ENCODE results near the gene OR2Y1.
"Not testable (repeated sequence)": the region's sequence is repeated elsewhere in the genome, so short reads cannot be mapped to it uniquely, and the experiment has no call there.

The OR2Y1 gene

GRCh38 chr5:180739958-180740357, at the start of gene OR2Y1:
Gene OR2Y1 (minus strand): TSS chr5:180740058. CDS start chr5:180740058, 0 bp downstream.
- no peak for DNase-seq (ENCODE audit: low read depth in 2 of 2)

DNA sequence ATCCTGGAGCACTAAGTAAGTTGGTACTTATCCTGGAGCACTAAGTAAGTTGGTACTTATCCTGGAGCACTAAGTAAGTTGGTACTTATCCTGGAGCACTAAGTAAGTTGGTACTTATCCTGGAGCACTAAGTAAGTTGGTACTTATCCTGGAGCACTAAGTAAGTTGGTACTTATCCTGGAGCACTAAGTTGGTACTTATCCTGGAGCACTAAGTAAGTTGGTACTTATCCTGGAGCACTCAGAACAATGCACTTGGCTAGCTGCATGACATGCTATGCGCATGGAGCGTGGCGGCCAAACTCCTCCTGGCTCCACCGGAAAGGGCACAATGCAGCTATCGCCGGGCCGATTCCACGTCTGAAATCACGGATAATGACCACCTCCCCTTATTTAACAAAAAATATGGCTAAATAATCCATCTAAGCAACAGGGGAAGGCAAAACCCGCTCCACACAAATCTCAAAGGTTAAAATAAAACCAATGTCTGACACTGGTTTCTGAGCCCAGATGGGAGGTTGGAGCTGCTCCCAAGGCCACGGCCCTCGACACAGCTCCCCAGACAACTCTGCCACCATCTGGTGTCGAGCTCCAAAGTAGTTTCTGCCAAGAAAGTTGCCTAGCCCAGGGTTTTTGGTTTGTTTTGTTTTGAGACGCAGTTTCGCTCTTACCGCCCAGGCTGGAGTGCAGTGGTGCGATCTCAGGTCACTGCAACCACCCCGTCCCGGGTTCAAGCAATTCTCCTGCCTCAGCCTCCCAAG, 49.0 kb upstream of the OR2Y1 start:
- DNase-seq (ENCODE audit: low read depth in 2 of 2) = not testable (repeated sequence)

- no peak for DNase-seq (ENCODE audit: low read depth in 2 of 2)
Observed at GRCh38 chr5:180787711-180788431, 48.0 kb upstream of the OR2Y1 start.

- DNase-seq (ENCODE audit: low read depth in 2 of 2) = no peak
Observed at GRCh38 chr5:180786531-180787398, 46.9 kb upstream of the OR2Y1 start.

GRCh38 chr5:180785794-180786221, 46.0 kb upstream of the OR2Y1 start:
- no peak for DNase-seq (ENCODE audit: low read depth in 2 of 2)

DNA sequence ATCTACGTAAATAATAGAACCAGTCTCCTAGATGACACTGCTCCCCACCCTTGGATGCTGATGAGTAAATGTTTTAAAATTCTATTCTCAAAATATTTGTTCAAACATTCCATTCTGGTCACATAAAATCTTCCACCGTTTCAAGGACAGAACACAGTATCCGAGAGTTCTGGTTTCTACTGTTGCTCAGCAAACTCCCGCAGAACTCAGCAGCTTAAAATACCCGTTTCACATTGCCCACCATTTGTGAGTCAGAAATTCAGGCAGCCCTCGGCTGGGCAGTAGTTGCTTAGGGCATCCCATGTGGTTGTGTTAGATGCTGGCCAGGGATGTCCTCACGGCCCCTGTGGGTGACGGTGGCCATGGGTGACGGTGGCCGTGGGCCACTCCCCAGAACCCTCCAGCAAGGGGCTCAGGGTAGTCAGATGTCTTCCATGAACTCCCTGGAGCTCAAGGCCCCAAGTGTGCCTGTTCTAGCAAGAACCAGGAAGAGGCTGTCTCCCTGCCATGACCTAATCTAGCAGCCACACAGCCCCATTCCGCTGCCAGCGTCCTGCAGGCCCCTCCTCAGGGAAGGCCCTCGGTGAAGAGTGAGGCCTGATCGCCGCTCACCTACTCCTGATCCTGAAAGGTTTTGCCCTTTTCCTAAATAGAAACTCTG, 45.4 kb upstream of the OR2Y1 start:
- DNase-seq (ENCODE audit: low read depth in 2 of 2) = no peak

DNA sequence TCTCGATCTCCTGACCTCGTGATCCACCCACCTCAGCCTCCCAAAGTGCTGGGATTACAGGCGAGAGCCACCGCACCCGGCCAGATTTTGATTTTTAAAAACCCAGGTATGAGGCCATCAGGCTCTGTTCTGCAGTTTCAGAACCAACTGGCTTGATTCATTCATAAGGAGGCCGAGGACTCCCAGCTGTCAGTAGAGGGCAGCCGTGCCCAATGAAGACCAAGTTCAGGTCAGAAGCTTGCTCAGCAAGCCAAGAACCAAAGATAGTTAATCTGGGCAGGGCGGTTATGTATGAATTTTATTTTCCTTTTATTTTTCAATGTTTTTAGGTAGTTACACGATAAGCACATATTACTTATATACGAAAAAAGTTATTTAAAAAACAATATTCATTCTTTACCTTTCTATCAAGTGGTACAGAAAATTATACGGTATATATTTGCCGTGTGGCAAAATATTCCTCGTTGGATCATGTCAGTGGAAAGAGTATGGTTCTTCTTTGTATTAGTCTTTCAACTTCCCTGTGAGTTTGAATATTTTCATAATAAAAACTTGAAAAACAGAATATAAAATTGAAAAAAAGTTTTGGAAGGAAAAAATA, 44.7 kb upstream of the OR2Y1 start:
- DNase-seq (ENCODE audit: low read depth in 2 of 2) = peak; percentile 48 to 61

DNA sequence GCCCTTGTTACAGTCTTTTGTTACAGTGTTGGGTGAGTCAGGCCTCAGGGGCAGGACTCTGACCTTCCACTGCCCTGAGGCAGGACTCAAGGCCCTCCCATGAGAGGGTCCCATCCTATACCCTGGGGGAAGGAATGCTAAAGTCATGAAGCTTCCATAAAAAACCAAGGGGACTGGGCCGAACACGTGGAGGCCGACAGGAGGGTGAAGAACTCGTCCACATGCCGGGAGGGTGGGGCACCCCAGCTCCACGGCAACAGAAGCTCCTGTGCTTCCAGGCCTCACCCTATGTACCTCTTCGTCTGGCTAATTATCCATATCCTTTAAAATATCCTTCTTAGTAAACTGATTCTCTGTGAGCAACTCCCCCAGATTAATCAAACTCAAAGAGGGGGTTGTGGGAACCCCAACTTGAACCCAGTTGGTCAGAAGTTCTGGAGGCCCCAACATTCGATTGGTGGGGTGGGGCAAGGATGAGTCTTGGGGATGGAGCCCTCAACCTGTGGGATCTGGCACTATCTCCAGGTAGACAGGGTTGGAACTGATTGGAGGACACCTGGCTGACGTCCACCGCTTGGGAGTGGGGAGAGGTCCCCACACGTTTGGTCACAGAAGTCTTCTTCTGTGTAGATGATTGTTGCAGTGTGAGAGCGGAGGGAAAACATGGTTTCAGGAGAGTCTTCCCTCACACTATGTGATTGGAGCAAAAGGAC, 43.6 kb upstream of the OR2Y1 start:
- DNase-seq (ENCODE audit: low read depth in 2 of 2) = no peak

GRCh38 chr5:180782748-180783147, 42.9 kb upstream of the OR2Y1 start:
- no peak for DNase-seq (ENCODE audit: low read depth in 2 of 2)

DNA sequence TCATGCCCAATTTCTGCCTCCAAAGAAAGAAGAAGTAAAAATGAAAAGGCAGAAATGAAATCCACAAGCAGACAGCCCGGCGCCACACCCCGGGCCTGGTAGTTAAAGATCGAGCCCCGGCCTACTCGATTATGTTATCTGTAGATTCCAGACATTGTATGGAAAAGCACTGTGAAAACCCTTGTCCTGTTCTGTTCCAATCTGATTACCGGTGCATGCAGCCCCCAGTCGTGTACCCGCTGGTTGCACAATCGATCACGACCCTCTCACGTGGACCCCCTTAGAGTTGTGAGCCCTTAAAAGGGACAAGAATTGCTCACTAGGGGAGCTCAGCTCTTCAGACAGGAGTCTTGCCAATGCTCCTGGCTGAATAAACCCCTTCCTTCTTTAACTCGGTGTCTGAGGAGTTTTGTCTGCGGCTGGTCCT, 42.1 kb upstream of the OR2Y1 start:
- DNase-seq (ENCODE audit: low read depth in 2 of 2) = not testable (repeated sequence)

- DNase-seq (ENCODE audit: low read depth in 2 of 2) = no peak
Observed at GRCh38 chr5:180779985-180780610, 40.2 kb upstream of the OR2Y1 start.

DNA sequence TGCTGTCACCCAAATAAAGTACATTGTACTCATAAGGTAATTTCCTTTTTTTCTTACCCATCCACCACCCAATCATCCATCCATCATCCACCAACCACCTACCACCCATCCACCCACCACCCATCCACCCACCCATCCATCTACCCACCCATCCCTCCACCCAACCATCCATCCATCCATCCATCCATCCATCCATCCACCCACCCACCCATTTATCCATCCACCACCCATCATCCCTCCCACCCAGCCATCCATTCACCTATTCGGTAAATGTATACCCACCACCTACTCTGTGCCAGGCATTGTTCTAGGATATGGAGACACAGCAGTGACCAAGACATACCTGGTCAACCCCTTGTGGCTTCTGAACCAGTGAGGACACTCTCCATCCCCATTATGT, 37.6 kb upstream of the OR2Y1 start:
- no peak for DNase-seq (ENCODE audit: low read depth in 2 of 2)

GRCh38 chr5:180776376-180776775, 36.5 kb upstream of the OR2Y1 start:
- DNase-seq (ENCODE audit: low read depth in 2 of 2) = no peak

- DNase-seq (ENCODE audit: low read depth in 2 of 2) = no peak
Observed at GRCh38 chr5:180775624-180776023, 35.8 kb upstream of the OR2Y1 start.

DNA sequence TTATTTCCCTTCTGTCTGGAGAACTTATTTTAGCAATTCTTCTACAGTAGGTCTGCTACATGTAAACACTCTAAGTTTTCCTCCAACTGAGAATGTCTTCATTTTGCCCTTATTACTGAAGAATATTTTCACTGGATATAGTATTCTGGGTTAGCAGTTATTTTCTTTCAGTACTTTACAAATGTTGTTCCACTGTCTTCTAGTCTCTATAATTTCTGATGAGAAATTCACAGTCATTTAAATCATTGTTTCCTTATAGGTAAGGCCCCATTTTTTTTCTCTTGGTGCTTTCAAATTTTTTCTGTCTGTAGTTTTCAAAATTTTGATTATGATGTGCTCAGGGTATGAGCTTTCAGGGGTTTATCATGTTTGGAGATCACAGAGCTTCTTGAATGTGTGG, 32.0 kb upstream of the OR2Y1 start:
- DNase-seq (ENCODE audit: low read depth in 2 of 2) = no peak

DNA sequence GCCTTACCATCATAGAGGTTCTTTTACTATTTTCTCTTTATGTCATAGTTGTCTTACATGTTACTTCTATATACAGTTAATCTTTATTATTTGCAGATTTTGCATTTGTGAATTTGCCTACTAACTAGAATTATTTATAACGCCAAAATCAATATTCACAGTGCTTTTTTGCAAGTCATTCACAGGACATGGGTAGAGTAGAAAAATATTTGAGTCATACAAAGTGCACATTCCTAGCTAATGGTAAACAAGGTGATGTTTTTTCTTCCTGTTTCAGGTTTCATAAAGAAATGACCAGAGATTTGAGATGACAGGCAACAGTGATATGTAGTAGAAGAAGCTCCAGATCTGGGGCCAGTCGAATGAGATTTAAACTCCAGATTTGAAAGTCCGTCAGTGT, 30.0 kb upstream of the OR2Y1 start:
- DNase-seq (ENCODE audit: low read depth in 2 of 2) = no peak

GRCh38 chr5:180755601-180756000, 15.7 kb upstream of the OR2Y1 start:
- DNase-seq (ENCODE audit: low read depth in 2 of 2) = no peak

- no peak for DNase-seq (ENCODE audit: low read depth in 2 of 2)
Observed at GRCh38 chr5:180744253-180744652, 4.4 kb upstream of the OR2Y1 start.

- no peak for DNase-seq (ENCODE audit: low read depth in 2 of 2)
Observed at GRCh38 chr5:180742727-180743126, 2.9 kb upstream of the OR2Y1 start.

- DNase-seq (ENCODE audit: low read depth in 2 of 2) = not testable (repeated sequence)
Observed at GRCh38 chr5:180740953-180741352, 1.1 kb upstream of the OR2Y1 start.

Measured in stimulated activated CD4-positive, alpha-beta T cell treated with anti-CD3 and anti-CD28 coated beads, Interleukin-15, amount 100 ng/mL, for 48 hours (primary cell).